COLO668 (cell line): ENCODE measurements around the gene SUSD3.
"Not testable (repeated sequence)": the region's sequence is repeated elsewhere in the genome, so short reads cannot be mapped to it uniquely, and the experiment has no call there.

Experiments
- DNase-seq: peaks from one replicate; lab custom pipeline; 2025; ENCODE audit not compliant: unreplicated experiment; lab: John Stamatoyannopoulos, UW

Gene SUSD3

DNA sequence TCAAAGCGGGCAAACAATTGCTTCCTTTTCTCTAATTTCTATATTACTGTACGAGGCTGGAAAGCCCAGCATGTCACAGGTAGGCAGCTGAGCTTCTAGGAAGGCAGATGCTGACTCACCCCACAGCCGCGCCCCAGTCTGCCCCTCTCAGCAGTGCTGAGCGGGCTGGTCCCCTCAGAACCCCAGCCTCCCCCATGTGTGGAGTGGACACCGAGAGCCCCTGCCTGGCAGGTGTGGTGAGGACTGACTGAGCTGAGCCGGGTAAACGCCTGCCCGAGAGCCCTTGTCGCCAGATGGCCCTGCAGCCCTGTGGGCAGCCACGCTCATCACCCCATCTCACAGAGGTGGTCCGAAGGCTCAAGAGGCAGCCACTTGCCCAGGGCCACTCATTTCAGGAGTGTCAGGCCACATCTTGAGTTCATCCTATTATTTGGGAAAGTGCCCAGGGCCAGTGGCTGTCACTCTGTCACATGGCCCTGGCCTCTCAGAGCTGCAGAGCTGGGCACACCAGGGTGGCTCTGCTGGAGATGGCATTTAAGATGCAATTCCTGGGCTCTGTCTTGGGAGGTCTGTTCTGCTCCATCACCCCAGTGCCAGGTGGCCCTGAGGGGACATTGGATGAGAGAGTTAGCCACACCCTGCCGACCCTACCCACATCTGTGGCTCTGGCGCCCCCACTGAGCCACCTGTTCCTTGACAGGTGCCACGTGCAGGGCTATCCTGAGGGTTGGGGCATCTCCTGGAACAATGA is 50.0 kb downstream of the SUSD3 start:
- DNase-seq = no peak

DNA sequence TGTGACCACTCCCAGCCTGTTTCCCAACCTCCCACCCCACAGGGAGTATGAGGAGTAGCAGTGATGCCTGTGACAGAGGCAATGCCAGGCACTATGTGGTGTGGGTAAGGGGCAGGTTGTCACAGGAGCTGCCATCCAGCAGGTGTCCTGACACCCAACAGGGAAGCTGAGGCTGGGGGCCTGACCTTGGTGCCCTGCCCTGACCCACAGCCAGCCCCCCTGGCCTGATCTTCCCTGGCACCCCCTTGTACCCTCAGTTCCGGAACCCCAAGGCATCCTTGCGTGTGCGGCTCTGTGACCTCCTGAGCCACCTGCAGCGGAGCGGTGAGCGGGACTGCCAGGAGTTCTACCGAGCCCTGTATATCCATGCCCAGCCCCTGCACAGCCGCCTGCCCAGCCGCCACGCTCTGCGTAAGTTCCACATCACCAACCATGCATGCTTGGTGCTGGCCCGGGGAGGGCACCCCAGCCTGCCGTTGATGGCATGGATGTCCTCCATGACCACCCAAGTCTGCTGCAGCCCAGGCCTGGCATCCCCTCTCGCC is 51.9 kb downstream of the SUSD3 start:
- DNase-seq = no peak

DNA sequence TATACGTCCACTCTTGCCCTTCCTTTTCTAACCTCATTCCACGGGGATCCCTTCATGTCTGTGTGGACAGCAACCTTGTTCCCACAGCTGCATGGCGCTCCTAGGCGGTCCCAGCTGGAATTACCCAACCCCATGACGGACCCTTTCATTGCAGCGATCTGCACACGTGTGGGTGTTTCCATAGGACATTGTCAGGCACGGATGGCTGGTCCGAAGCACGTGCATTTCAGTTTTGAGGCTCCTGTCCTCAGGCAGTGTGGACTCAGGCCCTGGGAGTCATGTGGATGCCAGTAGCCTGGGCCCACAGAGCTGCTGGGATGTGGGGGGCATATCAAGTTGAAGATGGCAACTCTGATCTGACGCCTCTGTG is 52.5 kb downstream of the SUSD3 start:
- DNase-seq = no peak

DNA sequence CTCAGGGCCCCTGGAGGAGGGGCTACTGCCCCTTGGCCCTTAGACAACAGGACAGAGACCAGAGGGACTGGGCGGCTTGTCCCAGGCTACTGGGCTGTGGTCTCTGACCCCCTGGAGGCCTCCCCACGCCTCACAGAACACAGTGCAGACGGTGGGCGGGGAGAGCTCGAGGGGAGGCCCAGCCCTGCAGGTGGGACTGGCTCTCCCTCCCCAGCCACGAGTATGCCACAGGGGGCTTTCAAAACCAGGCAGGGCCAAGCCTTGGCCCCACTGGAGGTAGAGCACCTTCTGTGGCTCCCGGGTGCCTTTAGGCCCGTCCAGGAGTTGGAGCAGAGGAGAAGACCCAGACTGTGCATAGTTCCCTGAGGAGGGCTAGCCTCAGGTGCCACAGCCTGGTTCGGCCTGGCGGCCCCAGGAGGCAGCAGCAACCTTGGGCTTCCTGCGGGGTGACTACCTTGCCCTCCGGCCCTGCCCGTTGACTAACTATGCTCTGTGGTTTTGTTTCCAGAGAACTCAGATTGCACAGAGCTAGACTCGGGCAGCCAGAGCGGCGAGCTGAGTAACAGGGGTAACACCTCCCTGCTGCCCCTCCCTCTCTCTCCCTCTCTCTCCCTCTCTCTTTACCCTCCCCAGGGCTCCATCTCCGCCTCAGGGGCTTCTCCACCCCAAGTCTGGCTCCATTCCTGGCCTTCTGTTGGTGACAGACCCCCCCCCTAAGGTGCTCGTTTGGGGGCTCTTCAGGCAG is 53.0 kb downstream of the SUSD3 start:
- no peak for DNase-seq

DNA sequence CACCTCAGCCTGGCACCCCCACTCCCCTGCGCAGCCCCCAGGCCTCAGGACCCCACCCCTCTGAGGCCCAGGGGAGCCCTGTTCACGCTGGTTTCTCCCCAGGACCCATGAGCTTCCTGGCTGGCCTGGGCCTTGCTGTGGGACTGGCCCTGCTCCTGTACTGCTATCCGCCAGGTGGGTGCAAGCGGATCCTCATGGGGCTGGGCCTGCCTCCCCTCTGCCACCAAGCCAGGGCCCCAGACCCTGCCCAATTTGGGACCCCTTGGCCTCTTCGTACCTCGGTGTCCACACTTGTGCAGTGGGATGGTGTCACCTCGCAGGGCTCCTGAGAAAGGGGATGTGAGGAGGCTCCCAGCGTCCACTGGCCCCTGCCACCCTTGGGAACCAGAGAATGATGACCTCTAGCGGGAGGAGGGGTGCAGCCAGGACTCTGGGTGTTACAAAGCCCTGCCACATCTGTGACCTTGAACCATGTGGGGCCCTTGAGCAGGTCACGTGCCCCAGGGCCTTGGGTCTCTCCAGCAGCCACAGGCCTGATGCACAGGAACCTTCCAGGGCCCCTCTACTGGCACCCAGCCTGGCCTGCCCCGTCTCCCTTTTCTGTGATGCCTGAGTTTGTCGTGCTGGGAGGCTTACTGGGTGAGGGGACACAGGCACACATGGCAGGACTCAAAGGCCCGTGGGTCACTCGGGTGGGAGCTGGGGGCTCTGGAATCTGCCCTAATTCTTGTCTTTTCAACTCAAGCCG is 53.8 kb downstream of the SUSD3 start:
- DNase-seq = no peak

DNA sequence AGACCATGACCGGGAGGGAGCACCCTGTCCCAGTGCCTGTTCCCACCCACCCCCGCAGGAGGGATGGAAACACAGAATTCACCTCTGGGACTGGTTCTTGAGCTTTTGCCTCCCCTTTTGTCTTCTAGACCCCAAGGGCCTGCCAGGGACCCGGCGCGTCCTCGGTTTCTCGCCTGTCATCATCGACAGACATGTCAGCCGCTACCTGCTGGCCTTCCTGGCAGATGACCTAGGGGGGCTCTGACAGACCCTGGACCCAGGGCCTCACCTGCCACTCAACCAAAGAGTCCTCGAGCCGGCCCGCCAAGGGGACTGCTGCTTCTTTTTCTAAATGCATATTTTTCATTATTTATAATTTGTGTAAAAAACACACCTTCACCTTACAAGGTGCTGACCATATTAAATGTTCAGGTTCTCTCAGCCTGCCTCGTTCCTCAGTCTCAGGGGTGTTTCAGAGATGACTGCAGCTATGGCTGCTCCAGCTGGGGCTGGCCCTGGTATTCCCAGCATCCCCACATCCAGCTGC is 54.4 kb downstream of the SUSD3 start:
- no peak for DNase-seq

DNA sequence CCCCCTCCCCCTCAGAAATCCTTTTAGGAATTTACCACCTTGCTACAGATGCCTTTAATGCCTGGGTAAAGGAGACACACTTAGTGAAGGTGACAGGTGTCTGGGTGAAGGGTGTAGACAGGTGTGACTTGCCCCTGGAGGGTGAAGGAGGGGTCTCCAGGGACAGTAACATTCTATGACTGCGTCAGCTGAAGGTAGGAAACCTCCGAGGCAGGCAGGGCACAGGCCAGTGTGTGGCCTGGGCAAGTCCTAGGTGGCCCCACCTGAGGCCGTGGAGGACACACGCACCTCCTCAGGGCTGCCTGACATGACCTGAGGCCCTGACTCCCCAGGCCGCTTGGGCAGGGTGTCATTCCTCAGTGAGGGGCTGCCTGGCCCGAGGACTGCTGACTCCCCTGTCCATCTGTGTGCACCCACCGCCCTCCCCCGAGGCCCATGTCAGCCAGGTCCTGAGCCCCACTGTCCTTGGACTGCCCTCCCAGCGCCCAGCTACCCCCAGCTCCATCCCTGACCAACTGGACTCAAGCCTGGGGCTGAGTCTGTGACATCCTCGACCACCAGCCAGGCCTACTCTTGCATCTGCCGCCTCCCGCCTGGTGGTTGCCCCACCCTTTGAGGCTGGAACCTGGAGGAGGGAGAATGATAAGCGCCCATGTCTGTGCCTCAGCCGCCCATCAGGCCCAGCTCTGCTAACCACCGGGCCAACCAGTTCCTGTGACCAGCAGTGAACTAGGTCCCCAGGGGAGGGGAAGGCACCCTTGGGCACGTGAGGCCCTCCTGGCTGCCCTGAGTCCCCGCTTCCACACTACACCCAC is 55.9 kb downstream of the SUSD3 start:
- DNase-seq = no peak

DNA sequence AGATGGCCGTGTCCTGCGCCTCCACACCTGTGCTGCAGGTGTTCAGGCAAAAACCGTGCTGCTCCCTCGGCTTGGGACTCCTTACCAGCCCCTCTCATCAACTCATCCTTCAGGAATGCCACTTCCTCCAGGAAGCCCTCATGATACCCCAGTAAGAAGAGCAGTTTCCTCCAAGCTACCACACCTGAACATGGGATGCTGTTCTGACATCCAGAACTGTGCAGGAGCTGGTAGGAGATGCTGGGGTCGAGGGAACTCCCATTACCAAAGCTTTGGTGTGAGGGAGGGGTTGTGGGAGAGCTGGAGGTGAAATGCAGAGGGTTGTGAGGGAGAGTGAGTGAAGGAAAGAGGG is 56.5 kb downstream of the SUSD3 start:
- DNase-seq = no peak

DNA sequence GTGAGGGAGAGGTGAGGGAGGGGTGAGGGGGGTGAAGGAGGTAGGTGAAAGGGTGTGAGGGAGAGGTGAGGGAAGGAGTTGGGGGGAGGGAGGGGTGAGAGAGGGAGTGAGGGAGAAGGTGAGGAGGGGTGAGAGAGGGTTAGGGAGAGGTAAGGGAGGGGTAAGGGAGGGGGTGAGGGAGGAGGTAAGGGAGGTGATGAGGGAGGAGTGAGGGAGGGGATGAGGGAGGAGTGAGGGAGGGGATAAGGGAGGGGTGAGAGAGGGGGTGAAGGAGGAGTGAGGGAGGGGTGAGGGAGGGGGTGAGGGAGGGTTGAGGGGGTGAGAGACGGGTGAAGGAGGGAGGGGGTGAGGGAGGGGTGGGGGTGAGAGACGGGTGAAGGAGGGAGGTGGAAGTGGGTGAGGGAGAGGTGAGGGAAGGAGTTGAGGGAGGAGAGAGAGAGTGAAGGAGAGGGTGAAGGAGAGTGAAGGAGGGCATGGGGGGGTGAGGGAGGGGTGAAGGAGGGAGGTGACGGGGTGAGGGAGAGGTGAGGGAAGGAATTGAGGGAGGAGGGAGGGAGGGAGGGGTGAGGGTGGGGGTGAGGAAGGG is 57.1 kb downstream of the SUSD3 start:
- DNase-seq = no peak

DNA sequence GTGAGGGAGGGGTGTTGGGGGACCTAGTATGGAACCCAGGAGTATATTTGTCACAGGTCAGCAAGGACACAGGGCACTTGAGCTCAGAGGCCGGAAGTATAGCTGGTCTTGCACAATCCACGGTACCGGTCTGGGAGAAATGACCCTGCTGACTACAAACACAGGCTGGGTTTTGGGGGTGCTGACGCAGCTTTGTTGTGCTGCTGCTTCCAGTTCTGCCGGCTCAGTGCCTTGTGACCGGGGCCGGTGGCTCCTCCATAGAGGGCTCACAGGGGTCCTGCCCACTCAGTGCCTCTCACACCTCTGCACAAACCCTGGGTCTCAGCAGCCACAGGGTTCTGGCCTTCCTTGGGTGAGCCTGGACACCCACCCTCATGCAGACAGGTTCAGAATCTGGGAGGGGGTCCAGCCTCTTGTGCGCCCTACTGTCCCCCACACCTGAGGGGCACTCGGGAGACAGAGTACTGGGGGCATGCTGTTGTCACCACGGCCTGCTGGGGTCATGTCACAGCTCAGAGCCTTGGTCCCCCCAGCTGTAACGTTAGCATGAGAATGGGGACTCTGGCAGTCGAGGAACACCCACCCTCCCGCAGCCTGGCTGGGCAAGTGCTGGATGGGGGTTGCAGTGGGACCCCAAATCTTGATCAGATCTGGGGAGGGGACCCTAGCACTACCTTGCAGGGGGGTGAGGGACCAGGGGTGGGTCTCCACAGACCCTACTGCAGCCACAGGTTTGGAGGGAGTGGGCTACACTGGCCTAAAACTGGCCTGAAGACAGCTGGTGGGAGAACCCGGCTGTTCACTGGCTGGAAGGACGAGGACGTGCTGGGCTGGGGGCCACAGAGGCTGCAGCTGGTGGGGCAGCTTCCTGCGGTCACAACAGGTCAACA is 57.8 kb downstream of the SUSD3 start:
- DNase-seq = no peak

DNA sequence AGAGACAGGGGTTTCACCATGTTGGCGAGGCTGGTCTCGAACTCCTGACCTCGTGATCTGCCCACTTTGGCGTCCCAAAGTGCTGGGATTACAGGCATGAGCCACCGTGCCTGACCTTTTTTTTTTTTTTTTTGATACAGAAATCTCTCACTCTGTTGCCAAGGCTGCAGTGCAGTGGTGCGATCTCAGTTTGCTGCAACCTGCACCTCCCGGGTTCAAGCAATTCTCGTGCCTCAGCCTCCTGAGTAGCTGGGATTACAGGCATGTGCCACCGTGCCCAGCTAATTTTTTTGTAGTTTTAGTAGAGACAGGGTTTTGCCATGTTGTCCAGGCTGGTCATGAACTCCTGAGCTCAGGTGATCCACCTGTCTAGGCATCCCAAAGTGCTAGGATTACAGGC is 59.0 kb downstream of the SUSD3 start:
- not testable (repeated sequence) for DNase-seq

DNA sequence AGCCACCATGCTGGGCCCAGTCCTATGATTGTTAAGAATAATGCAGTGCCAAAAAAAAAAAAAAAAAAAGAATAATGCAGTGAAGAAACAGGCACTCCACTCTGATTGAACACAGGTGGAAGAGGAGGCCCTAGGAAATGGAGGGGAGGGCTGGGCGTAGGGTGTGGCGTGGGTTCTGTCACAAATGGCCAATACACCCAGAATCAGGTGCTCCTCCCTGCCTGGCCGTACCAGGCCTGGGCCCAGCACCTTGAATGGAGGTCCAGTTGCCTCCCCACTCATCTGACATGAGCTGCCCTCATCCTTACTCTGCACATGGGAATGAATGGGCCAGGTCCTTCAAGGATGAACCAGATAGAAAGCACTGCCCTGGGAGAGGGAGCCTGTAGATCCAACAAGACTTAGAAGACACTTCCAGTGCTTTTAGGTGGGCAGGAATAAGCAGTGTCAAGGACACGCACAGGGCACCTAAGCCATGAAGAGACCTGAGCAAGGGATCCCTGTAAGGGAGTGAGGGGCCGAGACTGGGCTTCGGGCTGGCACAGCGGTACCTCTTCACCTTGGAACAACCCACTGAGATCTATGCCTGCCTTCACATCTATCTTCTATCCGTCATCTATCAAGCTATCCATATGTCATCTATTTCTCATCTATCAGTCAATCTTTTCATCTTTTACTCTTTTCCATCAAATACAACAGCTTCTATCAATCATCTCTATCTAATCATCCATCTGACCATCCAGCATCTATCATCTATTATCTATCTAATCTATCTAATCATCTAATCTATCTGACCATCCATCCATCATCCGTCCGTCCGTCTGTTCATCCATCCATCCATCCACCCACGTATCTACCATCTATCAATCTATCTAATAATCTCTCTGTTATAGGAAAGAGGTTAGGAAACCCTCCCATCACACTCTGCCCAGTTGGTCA is 59.7 kb downstream of the SUSD3 start:
- DNase-seq = no peak

DNA sequence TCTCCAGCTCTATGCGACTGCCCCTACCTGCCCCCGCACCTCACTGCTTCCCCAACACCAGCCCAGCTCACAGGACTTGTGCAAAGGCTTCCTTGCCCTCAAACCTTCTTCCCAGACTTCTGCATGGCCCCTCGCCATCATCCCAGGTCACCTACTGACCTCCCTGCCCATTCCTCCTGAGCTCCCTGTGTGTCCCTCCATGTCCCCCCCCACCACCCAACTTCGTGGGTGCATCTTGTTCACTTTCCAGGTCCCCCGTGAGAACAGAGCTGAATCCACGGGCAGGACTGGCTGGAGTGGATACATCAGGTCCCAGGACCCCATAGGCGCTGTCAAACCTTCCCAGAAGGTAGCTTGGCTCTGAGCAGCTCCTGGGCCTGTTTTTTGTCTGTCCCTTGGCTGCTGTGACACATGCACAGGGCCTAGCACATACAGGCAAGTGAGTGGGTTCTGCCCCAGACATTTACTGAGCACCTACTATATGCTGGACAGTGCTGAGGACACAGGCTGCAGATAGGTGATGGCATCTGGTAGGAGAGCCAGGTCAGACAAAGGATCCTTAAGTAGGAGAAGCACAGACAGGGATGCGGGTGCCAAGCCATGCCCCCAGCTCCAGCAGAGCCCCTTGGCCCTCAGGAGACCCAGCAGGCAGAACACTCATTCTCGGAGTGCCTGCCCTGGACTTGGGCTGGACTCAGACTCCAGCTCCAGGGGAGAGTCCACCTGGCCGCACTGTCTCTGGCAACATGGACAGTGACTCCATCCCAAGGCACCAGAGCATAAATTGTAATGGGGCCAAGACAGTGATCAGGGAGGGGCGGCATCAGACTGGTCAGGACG is 60.6 kb downstream of the SUSD3 start:
- DNase-seq = no peak

DNA sequence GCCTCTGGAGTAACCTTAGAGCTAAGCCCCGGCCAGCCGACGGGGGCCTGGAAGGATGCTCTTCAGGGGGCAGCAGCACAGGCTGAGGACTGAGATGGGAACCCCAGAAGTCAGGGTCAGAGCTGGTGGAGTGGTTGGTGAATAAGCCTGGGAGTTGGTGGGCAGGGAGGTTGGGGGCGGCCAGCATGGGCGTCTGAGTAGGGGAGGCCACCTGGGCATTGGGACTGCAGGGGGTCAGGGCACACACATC is 61.1 kb downstream of the SUSD3 start:
- DNase-seq = no peak

DNA sequence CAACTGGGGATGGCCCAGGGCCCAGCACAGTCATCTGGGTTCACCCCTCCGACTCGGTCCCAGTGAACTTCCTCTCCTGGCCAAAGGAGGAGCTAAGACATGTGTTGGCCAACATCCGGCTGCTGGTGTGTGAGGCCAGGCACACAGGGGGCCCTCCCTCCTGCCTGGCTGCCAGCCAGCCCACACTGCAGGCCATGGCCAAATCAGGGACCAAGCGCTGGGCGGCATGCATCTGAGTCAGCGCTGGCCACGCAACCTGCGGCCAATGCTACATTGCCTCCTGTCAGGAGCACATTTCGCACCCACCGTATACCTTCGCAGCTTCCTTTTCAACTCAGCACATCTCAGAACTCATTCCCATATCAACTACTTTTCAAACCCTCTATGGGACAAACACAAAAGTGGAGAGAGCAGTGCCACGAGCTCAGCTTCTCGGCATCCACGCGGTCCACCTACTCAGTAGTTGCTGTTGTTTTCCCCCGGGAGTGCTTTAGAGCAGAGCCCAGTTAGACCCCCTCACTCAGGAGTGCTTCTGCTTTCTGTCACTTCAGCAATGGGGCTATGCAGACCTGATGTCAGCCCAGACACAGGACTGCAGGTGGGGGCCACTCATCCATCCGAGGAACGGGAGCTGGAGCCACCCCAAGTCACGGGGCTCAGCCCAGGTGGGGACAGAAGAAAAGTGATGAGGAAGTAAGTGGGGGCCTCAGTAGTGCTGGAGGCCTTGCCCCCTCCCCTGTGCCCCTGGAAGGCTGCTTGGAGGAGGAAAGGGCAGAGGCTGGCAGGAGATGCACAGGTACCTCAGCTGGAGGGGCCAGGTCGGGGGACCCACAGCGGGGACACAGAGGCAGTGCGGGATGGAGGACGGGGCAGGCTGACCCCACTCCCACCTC is 61.7 kb downstream of the SUSD3 start:
- peak; percentile 29 for DNase-seq

DNA sequence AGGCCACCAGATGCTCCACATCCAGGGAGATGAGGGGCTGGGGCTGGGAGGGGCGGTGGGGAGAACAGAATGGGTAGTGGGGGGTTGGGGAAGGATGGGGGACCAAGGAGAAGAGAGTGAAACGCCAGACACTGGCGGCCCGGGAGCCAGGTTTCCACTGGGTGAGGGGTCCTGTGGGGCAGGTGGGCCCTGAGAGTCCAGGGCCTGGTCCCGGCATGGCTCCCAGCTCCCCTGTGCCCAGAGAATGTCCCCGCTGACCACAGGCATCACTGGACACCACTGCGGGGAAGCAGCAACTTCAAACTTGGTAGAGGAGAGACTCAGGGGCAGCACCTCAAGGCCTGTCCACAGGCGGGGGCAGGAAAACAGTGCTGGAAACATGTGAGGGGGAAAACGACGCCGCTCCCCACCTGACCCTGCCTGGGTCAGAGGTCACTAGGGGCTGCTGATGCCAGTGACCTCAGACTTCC is 62.4 kb downstream of the SUSD3 start:
- no peak for DNase-seq
